IPS-11a (cell line): ENCODE results near the gene NCAM2.

Experiments
- H3K4me3 ChIP-seq: one replicate; pipeline ENCODE4 v1.5.1; 2013; ENCODE audit warnings: low read depth, low read length, control low read depth

The NCAM2 gene

DNA sequence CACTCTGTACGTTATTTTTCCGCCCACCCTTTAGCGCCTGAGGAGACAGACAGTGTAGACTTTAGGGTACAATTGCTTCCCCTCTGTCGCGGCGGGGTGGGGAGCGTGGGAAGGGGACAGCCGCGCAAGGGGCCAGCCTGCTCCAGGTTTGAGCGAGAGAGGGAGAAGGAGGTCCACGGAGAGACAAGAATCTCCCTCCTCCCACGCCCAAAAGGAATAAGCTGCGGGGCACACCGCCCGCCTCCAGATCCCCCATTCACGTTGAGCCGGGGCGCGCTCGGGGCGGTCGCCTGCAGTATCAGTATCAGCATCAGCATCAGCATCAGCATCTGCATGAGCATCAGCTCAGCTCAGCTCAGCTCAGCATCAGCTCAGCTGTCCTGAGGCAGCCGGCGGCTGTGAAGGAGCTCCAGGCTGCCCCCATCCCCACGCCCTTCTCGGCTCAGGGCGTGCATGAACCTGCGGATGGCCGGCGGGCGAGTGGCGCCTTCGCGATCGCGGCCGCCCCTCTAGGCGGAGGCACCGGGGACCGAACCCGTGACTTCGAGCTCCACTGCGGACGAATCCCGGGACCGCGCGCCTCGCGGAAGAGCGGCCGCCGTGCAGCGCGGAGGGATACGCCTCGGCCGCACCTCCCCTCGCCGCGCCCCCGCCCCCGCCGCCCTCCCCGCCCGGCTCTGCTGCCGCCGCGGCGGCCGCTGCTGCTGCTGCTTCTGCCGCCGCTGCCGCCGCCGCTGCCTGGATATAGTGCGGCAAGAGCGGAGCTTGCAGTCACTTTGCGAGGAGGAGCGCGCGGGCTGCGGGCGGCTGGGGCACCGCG is at the start of gene NCAM2:
TSS of gene NCAM2 (plus strand) at position 774 of the 820 bp plus-strand sequence.
- peak within 1 kb of the TSS; percentile 65 for H3K4me3 ChIP-seq

DNA sequence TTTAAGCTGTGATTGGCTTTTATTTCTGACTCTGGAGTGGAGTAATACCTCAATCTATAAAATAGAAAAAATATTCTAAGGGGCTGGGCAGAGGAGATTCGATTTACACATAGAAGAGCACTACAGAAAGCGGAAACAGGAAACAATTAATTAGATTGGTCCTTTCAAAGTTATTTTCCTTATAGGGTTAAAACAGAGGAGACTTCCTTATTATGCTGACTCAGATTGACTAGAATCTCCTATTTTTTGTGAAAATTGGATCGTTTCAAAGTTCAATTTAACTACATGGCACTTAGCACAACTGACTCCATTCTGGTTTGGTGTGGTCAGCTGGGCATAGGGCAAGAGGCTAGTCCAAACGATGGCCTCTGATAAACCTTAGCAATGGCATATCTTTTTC is 48.3 kb upstream of the NCAM2 start:
- H3K4me3 ChIP-seq = no peak overlapping the region

GRCh38 chr21:20965816-20966215 is 32.4 kb upstream of the NCAM2 start:
- no peak overlapping the region for H3K4me3 ChIP-seq

- H3K4me3 ChIP-seq = no peak overlapping the region
Measured at GRCh38 chr21:20968391-20968790, 29.8 kb upstream of the NCAM2 start.

GRCh38 chr21:20970691-20971090 is 27.5 kb upstream of the NCAM2 start:
- H3K4me3 ChIP-seq = no peak overlapping the region

GRCh38 chr21:20971296-20971921 is 26.8 kb upstream of the NCAM2 start:
- H3K4me3 ChIP-seq = no peak overlapping the region

- H3K4me3 ChIP-seq = no peak overlapping the region
Measured at GRCh38 chr21:20994790-20995189, 3.4 kb upstream of the NCAM2 start.

DNA sequence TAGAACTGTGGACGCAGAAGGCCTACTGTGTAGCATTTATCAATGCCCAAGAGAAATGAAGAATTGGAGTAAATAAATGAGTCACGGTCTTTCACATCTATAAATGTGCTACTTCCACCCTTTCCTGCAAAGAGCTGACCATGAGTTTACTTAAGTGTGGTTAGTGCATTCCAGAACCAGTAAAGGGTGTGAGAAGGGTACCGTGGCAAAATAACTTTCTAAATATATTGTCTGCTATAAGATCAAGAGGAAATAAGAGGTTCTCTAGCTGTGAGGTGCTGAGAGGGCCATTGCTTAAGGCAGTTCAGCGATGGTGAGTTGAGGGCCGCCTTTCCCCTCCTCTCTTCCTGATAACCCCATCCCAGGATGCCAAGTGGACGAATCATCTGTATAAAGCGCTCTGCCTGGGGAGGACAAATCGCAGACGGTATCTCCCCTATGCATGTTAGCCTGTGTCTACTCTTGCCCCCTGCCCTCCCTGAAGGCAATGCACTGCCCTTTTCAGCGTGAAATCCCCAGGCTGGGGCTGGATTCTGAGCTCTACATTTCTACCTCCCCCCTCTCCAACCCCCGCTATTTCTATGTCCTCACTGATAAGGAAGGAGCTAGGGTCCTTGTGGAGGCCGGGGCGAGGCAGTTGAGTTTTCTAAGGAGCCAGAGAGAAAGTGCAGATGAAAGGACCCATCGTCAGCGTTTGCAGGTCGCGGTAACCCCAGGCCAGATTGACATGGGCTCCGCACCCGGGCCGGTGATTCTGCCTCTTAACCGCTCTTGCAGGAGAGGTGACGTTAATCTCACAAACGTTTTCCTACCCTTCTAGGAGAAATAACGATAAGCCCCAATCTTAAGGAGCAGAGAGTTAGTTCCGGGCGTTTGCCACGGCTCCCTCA is 1.5 kb upstream of the NCAM2 start:
- H3K4me3 ChIP-seq = peak overlapping the region; percentile 34

GRCh38 chr21:20997311-20997635 is 936 bp upstream of the NCAM2 start:
- H3K4me3 ChIP-seq = peak overlapping the region; percentile 34

DNA sequence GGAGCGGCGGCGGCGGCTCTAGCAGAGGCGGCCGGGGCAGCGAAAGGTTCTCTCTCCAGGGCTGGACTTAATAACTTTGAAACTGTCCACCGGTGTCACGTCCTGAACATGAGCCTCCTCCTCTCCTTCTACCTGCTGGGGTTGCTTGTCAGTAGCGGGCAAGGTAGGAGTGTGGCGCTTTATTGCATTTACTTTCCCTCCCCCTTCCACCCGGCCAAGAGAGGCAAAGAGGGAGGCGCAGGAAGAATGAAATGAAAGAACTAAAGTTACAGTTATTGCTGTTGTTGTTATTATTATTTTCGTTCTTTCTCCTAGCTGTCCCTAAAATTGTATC is 214 bp downstream of the NCAM2 start:
- peak overlapping the region; percentile 65 for H3K4me3 ChIP-seq

- H3K4me3 ChIP-seq = peak overlapping the region; percentile 65
Measured at GRCh38 chr21:20998886-20999285, 677 bp downstream of the NCAM2 start.

DNA sequence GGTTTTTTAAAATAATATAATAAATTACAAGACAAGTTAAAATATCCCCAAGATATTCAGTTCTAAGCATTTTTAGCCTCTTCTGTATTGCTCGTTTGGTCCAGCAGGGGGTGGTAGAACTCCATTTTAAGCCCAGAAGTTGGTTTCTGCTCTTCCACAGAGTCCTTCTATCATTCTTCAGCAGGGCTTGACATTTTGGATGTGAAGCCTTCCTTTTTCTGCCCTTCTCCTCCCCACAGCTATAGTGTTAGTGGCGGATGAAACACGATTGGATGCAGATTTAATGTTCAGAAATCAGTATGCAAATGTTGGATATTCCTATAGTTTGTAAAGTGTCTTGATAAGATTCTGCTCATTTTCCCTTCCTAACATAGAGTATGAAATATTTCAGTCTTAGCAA is 1.4 kb downstream of the NCAM2 start:
- no peak overlapping the region for H3K4me3 ChIP-seq

DNA sequence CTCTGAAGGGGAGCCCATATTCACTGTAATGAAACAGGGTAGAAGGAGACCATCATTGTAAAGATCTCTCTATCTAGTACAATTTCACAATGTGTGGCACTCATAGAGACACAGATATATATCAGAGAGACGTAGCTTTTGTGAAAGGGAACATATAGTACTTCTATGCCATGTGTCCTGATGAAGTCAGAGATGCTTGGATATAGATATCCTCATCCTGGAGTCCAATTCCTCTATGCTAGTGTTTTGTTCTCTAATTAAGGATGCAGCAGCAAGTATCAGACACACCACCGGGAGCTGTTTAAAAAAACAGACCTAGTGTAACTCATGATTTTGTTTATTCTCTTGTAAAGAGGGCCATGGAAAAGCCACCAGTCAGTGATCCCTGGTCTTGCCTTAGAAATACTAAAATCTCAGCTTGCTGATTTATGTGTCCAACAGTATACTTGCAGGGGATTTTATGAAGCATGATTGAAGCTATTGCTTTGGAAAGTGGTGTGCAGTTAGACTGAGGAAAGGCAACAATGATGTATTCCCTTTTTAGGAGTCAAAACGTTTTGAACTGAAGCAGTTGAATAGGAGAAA is 2.5 kb downstream of the NCAM2 start:
- H3K4me3 ChIP-seq = no peak overlapping the region

- no peak overlapping the region for H3K4me3 ChIP-seq
Measured at GRCh38 chr21:21001591-21002100, 3.4 kb downstream of the NCAM2 start.

GRCh38 chr21:21002153-21002552 is 3.9 kb downstream of the NCAM2 start:
- H3K4me3 ChIP-seq = no peak overlapping the region

- no peak overlapping the region for H3K4me3 ChIP-seq
Measured at GRCh38 chr21:21003701-21004100, 5.5 kb downstream of the NCAM2 start.

DNA sequence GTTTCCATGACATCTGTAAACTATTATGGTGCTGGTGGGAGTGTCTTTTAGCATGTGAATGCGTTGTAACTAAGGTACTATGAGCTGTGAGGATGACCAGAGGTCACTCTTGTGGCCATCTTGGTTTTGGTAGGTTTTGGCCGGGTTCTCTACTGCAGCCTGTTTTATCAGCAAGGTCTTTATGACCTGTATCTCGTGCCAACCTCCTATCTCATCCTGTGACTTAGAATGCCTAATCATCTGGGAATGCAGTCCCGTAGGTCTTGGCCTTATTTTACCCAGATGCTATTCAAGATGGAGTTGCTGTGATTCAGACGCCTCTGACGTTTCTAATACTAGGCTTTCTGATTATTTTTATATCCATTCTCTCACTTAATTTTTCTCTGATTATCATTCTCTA is 9.4 kb downstream of the NCAM2 start:
- no peak overlapping the region for H3K4me3 ChIP-seq

GRCh38 chr21:21010228-21010627 is 12.0 kb downstream of the NCAM2 start:
- H3K4me3 ChIP-seq = no peak overlapping the region

- H3K4me3 ChIP-seq = no peak overlapping the region
Measured at GRCh38 chr21:21010698-21011097, 12.5 kb downstream of the NCAM2 start.

DNA sequence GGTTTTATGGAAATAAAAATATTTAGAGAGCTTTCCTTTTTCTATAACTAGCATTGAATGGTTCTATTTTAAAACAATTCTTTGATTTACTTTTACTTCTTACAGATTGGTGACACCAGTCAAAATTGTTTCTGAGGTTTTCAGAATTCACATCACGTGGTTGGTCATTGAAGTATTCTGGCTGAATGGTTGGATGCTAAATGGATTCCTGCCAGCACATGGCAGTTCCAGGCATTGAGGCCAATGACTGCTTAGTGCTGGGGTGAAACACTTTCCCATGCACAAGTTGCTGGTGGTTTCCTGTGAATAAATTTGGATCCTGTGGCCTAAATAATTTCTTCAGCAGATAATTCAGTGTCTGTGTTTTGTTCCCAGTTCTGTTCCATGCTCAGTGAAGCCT is 20.6 kb downstream of the NCAM2 start:
- H3K4me3 ChIP-seq = no peak overlapping the region

GRCh38 chr21:21019681-21020080 is 21.5 kb downstream of the NCAM2 start:
- no peak overlapping the region for H3K4me3 ChIP-seq
